HepG2 (cell line): ENCODE data around the gene VWA2. TPM values are rescaled to one million over a fixed set of nuclear protein-coding genes. Genes with fewer than 3 reads are reported as not detected.

ENCODE experiments used
- ATAC-seq: fragments of 200-7000 bp; cut with Tn5 transposase; 3 replicates; pipeline ENCODE4 v1.9.1; 2020; ENCODE audit warnings: mild to moderate bottlenecking, moderate library complexity
- BruUV-seq: library from RNA; stranded (reverse); fragments of 400-500 nt; replicated peaks from 2 replicates; lab custom pipeline; 2021; lab: Mats Ljungman, UMichigan
- CTCF ChIA-PET: fragments of 300-600 bp; formaldehyde crosslinking; extraction: SDS; loops from one replicate; lab custom pipeline; 2021; ENCODE audit warnings: low total read pairs, inconsistent platforms, low intra/inter-chr PET ratio; lab: Yijun Ruan, JAX
- POLR2A ChIA-PET: fragments of 350-600 bp; sonication (Branson Sonifier 250); formaldehyde crosslinking; loops from one replicate; lab custom pipeline; 2020; ENCODE audit warnings: antibody characterized with exemption, inconsistent platforms; lab: Yijun Ruan, JAX
- DNase-seq: peaks from one replicate; pipeline ENCODE4 v3.0.0-alpha.2; 2015; ENCODE audit warnings: low spot score
- FAIRE-seq: peaks from 3 replicates; lab custom pipeline; 2011; peaks lifted over from hg19 to GRCh38; lab: Jason Lieb, UNC
- H2AFZ ChIP-seq: one replicate; pipeline ENCODE4 v1.6.1; 2011; ENCODE audit warnings: low read length, inconsistent platforms
- H3K27ac ChIP-seq: fragments of 300-600 bp; 3 replicates; pipeline ENCODE4 v1.8.0; 2011; ENCODE audit warnings: mixed run types, mild to moderate bottlenecking, mixed read lengths, low read length, inconsistent platforms; ENCODE audit not compliant: insufficient read depth; ENCODE audit errors: extremely low read length
- H3K27me3 ChIP-seq, 2 experiments: fragments of 200-600 bp in 1 of 2; 2 replicates in 1 of 2; 3 replicates in 1 of 2; pipeline versions ENCODE4 v1.6.0 to v1.8.0; 2011; ENCODE audit warnings: low read length in 2 of 2, mild to moderate bottlenecking in 2 of 2, moderate library complexity in 2 of 2, inconsistent platforms in 1 of 2; ENCODE audit not compliant: insufficient read depth in 2 of 2, control insufficient read depth in 1 of 2
- H3K36me3 ChIP-seq, 2 experiments: fragments of 200-600 bp in 1 of 2; replicated peaks in 1 of 2; 2 replicates in 1 of 2; 3 replicates in 1 of 2; pipeline versions ENCODE4 v1.5.1 to v1.8.0; 2011; ENCODE audit warnings: low read length in 2 of 2, inconsistent platforms in 1 of 2; ENCODE audit not compliant: insufficient read depth in 2 of 2, control insufficient read depth in 1 of 2
- H3K4me1 ChIP-seq: 2 replicates; pipeline ENCODE4 v1.5.1; 2012; ENCODE audit warnings: low read length, inconsistent platforms; ENCODE audit not compliant: insufficient read depth
- H3K4me2 ChIP-seq: 2 replicates; pipeline ENCODE4 v1.6.0; 2011; ENCODE audit warnings: low read depth, low read length, inconsistent platforms
- H3K4me3 ChIP-seq, 3 experiments: fragments of 200-600 bp in 1 of 3; sonication (generic), shearing (Covaris generic) in 1 of 3; replicated peaks in 1 of 3; 2 replicates each; pipeline ENCODE4 v1.5.1; 2011 to 2016; ENCODE audit warnings: low read length in 3 of 3, inconsistent platforms in 2 of 3, low read depth in 2 of 3, mild to moderate bottlenecking in 2 of 3, control low read depth in 1 of 3, mixed read lengths in 1 of 3; ENCODE audit not compliant: insufficient read depth in 1 of 3
- H3K79me2 ChIP-seq: one replicate; pipeline ENCODE4 v1.6.1; 2011; ENCODE audit warnings: low read length, inconsistent platforms; ENCODE audit not compliant: insufficient read depth
- H3K9ac ChIP-seq: 2 replicates; pipeline ENCODE4 v1.6.0; 2011; ENCODE audit warnings: mild to moderate bottlenecking, low read depth, low read length, inconsistent platforms; ENCODE audit not compliant: insufficient read depth
- H3K9me3 ChIP-seq: 2 replicates; pipeline ENCODE4 v1.5.1; 2012; ENCODE audit warnings: mild to moderate bottlenecking, low read length
- H4K20me1 ChIP-seq: 2 replicates; pipeline ENCODE4 v1.6.0; 2011; ENCODE audit warnings: inconsistent platforms, mild to moderate bottlenecking, low read length, moderate library complexity; ENCODE audit not compliant: insufficient read depth
- ATF7 ChIP-seq, 2 experiments: fragments of 450-650 bp in 1 of 2; sonication (generic) in 1 of 2; formaldehyde crosslinking in 1 of 2; IDR thresholded peaks; 2 replicates each; pipeline versions ENCODE4 v1.4.0 to v1.6.1; 2016 to 2020; ENCODE audit warnings: antibody characterized with exemption in 1 of 2, mild to moderate bottlenecking in 1 of 2, missing genetic modification reagents in 1 of 2
- DPF2 ChIP-seq: sonication (generic); formaldehyde crosslinking; IDR thresholded peaks from 2 replicates; pipeline ENCODE4 v1.4.0; 2020; ENCODE audit warnings: mild to moderate bottlenecking, low read depth, missing genetic modification reagents, borderline replicate concordance
- DR1 ChIP-seq: sonication (generic); formaldehyde crosslinking; IDR thresholded peaks from 2 replicates; pipeline ENCODE4 v1.8.0; 2021; ENCODE audit warnings: mild to moderate bottlenecking, missing genetic modification reagents, inconsistent platforms
- HNRNPLL ChIP-seq: fragments of 200-400 bp; formaldehyde crosslinking; IDR thresholded peaks from 2 replicates; pipeline ENCODE4 v1.6.1; 2017; ENCODE audit warnings: mild to moderate bottlenecking, low read depth, low read length; ENCODE audit not compliant: poor library complexity, severe bottlenecking
- SMAD1 ChIP-seq: sonication (generic); formaldehyde crosslinking; IDR thresholded peaks from 2 replicates; pipeline ENCODE4 v1.4.0; 2020; ENCODE audit warnings: missing genetic modification reagents, low read depth, mild to moderate bottlenecking, borderline replicate concordance
- TFDP1 ChIP-seq: IDR thresholded peaks from 2 replicates; pipeline ENCODE4 v1.6.1; 2016; ENCODE audit warnings: missing compliant biosample characterization, missing genetic modification reagents, borderline replicate concordance
- ZBTB2 ChIP-seq: sonication (generic); formaldehyde crosslinking; IDR thresholded peaks from 2 replicates; pipeline ENCODE4 v1.8.0; 2022; ENCODE audit warnings: low read depth, missing genetic modification reagents
- ZNF549 ChIP-seq: sonication (generic); formaldehyde crosslinking; IDR thresholded peaks from 2 replicates; pipeline ENCODE4 v1.5.0; 2020; ENCODE audit warnings: missing genetic modification reagents
- ZNF629 ChIP-seq: sonication (generic); formaldehyde crosslinking; conservative IDR thresholded peaks from 2 replicates; pipeline ENCODE4 v1.5.0; 2020; ENCODE audit warnings: missing genetic modification reagents
- WGBS: methylation state at CpG from one replicate; pipeline ENCODE4 v1.1.6; 2017; ENCODE audit warnings: low lambda C conversion rate; 5-methylcytosine and 5-hydroxymethylcytosine counted together
- in situ Hi-C: cut with HindIII; loops from 2 replicates; pipeline ENCODE4 v1.10.0; 2017; ENCODE audit warnings: low pct_unique_long_range_greater_than_20kb; ENCODE audit not compliant: extremely low pct_ligation_motif_present
- intact Hi-C: fragments of 100-400 bp; cut with micrococcal nuclease; formaldehyde crosslinking; loops from one replicate; pipeline ENCODE4 v1.10.0; 2022; ENCODE audit not compliant: unreplicated experiment
- polyA plus RNA-seq, 8 experiments: library from polyadenylated mRNA; depleted of rRNA in 3 of 8; stranded (reverse) in 7 of 8; unstranded in 1 of 8; fragments of >200 nt; fragmentation: Illumina TruSeq in 4 of 8; extraction: Trizol in 4 of 8; gene quantifications; 2 replicates each; pipeline versions ENCODE4 v1.2.1 to v1.2.3, GENCODE V29; 2011 to 2016; ENCODE audit warnings: low read depth in 4 of 8, missing spikeins in 1 of 8, mixed read lengths in 1 of 8; ENCODE audit not compliant: insufficient read depth in 1 of 8
- total RNA-seq, 5 experiments: library from RNA; depleted of rRNA; stranded (reverse); fragments of >200 nt; fragmentation: Illumina TruSeq; extraction: Trizol; gene quantifications; 2 replicates each; pipeline ENCODE4 v1.2.3, GENCODE V29; 2016; ENCODE audit warnings: low read depth in 1 of 5
- TF ChIP-seq, protein P1 (sequence below): sonication (generic); formaldehyde crosslinking; IDR thresholded peaks from 2 replicates; pipeline ENCODE4 v1.8.1; 2023; ENCODE audit warnings: mild to moderate bottlenecking, missing genetic modification reagents
- TF ChIP-seq, protein P2 (sequence below): sonication (generic); formaldehyde crosslinking; conservative IDR thresholded peaks from 2 replicates; pipeline ENCODE4 v1.8.0; 2022; ENCODE audit warnings: mild to moderate bottlenecking, moderate library complexity, missing genetic modification reagents

The VWA2 gene
- total and polyA plus RNA-seq, 2 of the 13 experiments (the other 11 are each of a cell fraction or from before 2014, with no cell fraction given) = not detected

DNA sequence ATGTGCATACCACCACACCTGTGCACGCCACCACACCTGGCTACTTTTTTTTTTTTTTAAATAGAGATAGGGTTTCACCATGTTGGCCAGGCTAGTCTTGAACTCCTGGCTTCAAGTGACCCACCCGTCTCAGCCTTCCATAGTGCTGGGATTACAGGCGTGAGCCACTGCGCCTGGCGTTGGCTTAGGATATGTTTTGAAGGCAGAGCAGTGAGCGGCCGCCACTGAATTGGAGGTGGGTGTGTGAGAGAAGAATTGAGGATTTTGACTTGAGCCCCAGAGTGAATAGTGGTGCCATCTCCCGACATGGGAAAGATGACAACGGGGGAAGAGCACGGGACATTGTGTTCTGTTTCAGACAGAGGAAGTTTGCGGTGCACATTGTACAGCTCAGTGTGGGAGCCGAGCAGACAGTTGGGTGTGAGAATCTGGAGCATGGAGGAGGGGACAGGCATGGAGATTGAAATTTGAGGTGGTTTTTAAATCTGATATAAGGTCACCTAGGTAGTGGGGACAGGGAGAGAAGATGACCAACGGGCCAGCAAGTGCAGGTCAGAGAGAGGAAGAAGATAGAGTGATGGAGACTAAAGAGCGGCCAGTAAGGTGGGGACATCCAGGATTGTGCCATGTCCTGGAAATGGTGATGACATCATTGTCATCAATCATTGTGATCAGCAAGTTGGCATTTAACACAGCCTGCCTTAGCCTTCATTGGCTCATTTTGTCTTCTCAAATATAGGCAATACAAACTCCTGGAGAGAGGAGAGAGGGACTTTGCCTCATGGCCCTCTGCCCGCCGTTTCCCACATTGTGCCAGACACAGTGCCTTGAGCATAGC, 35.8 kb downstream of the VWA2 start:
- Histone ChIP-seq H3K79me2 (no peaks in the 10 kb centered on the region), H3K4me1 (0 out of 2 replicates have a peak, but pooled peaks cover 6% of the 10 kb centered on the region), H3K9ac (no peak overlapping the region), H3K4me2 (no peak overlapping the region), H3K27ac (no peak overlapping the region), H3K9me3 (no peaks in the 10 kb centered on the region), H3K4me3 (no peak overlapping the region), H3K27me3 (peaks cover 4 to 20% of the 10 kb centered on the region in 2 experiments; a peak in 3 of 5 replicates), H4K20me1 (no peaks in the 10 kb centered on the region), H2AFZ (no peak overlapping the region), H3K36me3 (no peaks in the 10 kb centered on the region)
- in situ Hi-C loops = no loop called here
- no TSS peak for BruUV-seq
- 53% methylated on average over 14 of the region's 16 CpGs for WGBS
- intact Hi-C loops = no loop called here
- ChIA-PET CTCF (no interaction called here), POLR2A (no interaction called here)
- ATAC-seq = no peak
- TF ChIP-seq TFDP1 (CRISPR knock-in tag) (no peak), ATF7 (IDR thresholded peaks at IDR 0.05) (peak; percentile 89), ATF7 (CRISPR knock-in tag; IDR thresholded peaks at IDR 0.05) (no peak)
- FAIRE-seq = no peak
- DNase-seq = no peak

- H3K79me2 ChIP-seq = no peaks in the 10 kb centered on the region
- H4K20me1 ChIP-seq = no peaks in the 10 kb centered on the region
- ATAC-seq = no peak
- no peak overlapping the region for H3K4me2 ChIP-seq
- CTCF ChIA-PET = no interaction called here
- no peak overlapping the region for H3K4me3 ChIP-seq
- FAIRE-seq = no peak
- WGBS = 39% methylated on average over 3 of the region's 6 CpGs
- no peak for DNase-seq
- no peak overlapping the region for H3K27ac ChIP-seq
- no TSS peak for BruUV-seq
- H2AFZ ChIP-seq = no peak overlapping the region
- no peaks in the 10 kb centered on the region for H3K36me3 ChIP-seq
- intact Hi-C loops (no loop called here), in situ Hi-C loops (no loop called here)
- H3K4me1 ChIP-seq = 0 out of 2 replicates have a peak, but pooled peaks cover 4% of the 10 kb centered on the region
- no peaks in the 10 kb centered on the region for H3K9me3 ChIP-seq
- POLR2A ChIA-PET = no interaction called here
- H3K9ac ChIP-seq = no peak overlapping the region
- H3K27me3 ChIP-seq = peaks cover 4 to 22% of the 10 kb centered on the region in 2 experiments; a peak in 3 of 5 replicates
- TF ChIP-seq, protein P1, sequence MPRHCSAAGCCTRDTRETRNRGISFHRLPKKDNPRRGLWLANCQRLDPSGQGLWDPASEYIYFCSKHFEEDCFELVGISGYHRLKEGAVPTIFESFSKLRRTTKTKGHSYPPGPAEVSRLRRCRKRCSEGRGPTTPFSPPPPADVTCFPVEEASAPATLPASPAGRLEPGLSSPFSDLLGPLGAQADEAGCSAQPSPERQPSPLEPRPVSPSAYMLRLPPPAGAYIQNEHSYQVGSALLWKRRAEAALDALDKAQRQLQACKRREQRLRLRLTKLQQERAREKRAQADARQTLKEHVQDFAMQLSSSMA = no peak
- TF ChIP-seq ZBTB2 (no peak), ZNF549 (CRISPR knock-in tag) (no peak), DPF2 (no peak), SMAD1 (no peak), HNRNPLL (no peak), ZNF629 (CRISPR knock-in tag) (no peak), DR1 (CRISPR knock-in tag) (no peak)
- TF ChIP-seq, protein P2, sequence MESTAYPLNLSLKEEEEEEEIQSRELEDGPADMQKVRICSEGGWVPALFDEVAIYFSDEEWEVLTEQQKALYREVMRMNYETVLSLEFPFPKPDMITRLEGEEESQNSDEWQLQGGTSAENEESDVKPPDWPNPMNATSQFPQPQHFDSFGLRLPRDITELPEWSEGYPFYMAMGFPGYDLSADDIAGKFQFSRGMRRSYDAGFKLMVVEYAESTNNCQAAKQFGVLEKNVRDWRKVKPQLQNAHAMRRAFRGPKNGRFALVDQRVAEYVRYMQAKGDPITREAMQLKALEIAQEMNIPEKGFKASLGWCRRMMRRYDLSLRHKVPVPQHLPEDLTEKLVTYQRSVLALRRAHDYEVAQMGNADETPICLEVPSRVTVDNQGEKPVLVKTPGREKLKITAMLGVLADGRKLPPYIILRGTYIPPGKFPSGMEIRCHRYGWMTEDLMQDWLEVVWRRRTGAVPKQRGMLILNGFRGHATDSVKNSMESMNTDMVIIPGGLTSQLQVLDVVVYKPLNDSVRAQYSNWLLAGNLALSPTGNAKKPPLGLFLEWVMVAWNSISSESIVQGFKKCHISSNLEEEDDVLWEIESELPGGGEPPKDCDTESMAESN = no peak
Measured at GRCh38 chr10:114276066-114276465, 37.0 kb downstream of the VWA2 start.
